SKM-1 treated with dmso at 0.1 percent for 144 hours (cell line): ENCODE results near the gene FANCD2.
"Not testable (repeated sequence)": the region's sequence is repeated elsewhere in the genome, so short reads cannot be mapped to it uniquely, and the experiment has no call there.

Experiments used
- DNase-seq: peaks from one replicate; lab custom pipeline; 2025; ENCODE audit not compliant: unreplicated experiment; lab: John Stamatoyannopoulos, UW

FANCD2 gene

DNA sequence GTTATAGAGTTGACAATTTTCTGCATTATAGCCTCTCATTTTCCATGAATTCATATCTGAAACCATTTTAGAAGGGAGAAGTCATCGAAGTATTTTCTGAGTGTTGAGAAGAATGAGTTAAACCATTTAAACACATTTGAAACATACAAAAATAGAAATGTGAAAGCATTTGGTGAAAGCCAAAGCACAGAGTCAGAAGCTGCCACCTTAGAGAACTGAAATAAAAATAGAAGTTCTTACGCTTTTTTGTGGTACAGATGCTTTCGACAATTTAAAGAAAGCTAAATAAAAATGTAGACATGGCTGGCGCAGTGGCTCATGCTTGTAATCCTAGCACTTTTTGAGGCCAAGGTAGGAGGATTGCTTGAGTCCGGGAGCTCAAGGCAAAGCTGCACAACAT is 72.8 kb downstream of the FANCD2 start:
- no peak for DNase-seq

DNA sequence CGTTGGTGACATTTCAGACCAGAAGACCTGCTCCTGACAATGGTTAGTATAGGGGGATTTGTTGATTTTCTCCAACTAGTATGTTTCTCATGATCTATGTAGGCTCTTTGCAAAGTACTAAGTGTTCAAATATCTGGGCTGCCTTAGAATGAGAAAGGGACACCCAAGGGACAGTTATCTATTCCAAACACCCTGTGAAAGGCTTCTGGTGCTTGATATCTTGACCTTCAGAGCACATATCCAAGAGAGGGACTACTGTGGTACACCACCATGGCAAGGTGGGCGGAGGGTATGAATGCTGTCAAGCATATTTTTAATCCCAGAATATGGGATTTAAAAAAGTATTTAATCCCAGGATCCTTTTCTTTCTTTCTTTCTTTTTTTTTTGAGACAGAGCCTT is 80.7 kb downstream of the FANCD2 start:
- DNase-seq, result no peak

DNA sequence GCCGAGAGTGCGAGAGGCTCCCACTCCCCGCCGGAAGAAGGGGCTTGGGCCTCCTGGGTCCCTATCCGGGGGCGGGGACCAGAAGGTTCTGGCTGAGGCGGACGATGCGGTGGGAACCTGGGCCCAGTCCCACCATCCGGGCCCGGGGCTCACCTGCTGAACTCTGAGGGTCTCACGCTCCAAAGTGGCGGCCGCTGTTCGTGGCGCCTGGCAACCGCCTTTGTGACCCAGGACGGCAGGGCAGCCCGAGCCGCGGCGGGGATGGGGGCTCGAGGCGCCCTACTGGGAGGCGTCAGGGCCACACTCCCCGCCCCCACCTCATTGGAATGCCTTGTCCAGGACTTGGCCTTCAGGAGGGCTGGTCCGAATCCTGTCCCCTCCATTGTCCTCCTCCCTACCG is 81.9 kb downstream of the FANCD2 start, which contains the start of gene FANCD2OS:
FANCD2OS (minus strand) TSS at position 165 of the 400 bp plus-strand sequence. CDS start 3,481 bp downstream, outside the sequence.
- no peak for DNase-seq

DNA sequence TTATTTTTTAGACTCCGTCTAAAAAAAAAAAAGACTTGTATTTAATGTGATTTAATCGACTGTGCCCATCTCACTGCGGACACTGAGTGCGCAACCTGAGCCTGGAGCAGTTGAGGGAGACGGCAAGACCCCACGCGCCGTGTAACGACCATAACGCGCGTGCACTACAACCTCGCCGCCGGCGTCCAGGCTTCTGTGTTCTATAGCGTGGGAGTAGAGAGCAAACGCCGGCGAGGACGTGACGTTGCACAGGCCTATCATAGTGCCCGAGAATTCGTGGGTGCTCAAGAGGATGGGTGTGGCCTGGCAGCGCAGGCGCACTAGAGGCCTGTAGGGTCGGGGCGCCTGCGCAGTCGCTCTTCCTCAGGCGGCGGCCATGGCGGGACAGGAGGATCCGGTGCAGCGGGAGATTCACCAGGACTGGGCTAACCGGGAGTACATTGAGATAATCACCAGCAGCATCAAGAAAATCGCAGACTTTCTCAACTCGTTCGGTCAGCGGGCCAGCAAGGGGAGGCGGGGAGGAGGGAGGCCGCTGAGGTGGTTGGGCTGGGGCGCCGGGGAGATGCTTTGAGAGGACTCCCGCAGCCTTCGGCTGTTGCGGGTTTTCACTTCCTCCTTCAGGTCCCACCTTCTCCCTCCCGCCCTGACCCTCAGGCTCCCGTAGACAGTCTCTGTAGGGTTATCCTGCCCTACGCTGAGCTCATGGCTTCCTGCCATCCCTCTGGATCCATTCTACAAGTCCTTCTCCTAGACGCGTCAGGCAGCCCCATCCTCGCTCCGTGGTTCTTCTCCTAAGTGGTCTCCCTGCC is 89.3 kb downstream of the FANCD2 start, which contains the start of gene BRK1:
BRK1 (plus strand) TSS at position 350 of the 812 bp plus-strand sequence; CDS start at position 377, 27 bp downstream.
- peak; percentile 97 for DNase-seq

DNA sequence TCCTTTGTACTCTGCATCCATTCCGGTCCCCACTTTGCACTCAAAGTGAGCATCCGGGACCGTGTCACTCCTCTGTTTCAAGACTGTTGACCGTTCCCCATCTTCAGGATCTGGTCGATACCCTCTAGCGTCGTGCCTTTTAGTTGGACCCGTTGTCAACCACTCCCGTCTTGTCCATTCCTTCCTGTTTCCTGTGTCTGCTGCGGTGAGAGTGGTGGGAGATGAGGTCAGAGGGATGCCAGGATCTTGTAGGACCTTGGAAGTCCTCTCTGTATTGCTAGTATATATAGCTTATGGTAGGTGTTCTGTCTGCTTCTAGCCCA is 89.9 kb downstream of the FANCD2 start:
- DNase-seq, result peak; percentile 32

DNA sequence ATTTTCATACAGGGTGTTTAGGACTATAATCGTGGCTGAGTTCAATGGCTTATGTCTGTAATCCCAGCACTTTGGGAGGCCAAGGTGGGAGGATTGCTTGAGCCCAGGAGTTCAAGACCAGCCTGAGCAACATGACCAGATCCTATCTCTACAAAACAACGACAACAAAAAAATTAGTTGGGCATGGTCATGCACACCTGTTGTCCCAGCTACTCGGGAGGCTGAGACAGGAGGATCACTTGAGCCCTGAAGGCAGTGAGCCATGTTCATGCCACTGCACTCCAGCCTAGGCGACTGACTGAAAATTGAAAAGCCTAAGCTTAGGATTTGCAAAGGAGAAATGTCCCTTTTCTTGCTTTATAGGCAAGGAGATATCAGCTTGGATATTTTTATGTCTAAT is 90.7 kb downstream of the FANCD2 start:
- no peak for DNase-seq

DNA sequence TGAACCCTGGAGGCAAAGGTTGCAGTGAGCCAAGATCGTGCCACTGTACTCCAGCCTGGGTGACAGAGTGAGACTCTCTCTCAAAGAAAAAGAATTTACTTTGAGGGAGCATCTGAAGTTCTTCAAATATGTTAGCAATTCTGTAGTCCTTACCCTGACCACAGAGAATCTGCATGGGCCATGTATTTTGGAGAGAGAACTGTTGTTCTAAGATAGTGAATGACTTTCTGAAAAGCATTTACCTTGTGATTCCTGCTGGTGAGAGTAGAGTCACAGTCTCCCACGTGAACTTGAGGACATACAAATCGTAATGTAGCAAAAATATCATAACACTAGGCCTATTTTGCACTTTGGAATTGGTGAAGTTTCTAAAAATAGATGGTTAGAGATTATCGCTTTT is 93.1 kb downstream of the FANCD2 start:
- DNase-seq, result no peak

DNA sequence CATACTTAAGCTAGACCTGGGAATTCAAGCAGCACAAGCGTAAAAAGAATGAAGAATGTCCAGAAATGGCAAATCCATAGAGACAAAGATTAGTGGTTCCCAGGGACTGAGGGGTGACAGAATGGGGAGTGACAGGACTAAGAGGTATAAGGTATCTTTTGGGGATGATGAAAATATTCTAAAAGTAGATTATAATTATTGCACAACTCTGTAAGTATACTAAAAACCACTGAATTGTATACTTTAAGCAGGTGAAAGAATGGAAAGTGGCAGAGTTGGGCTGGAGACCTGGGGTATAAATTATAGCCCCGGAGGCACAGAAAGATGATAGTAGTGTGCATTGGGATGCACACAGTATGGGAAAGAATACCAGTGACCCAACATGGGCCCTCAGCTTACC is 94.8 kb downstream of the FANCD2 start:
- DNase-seq, result no peak

DNA sequence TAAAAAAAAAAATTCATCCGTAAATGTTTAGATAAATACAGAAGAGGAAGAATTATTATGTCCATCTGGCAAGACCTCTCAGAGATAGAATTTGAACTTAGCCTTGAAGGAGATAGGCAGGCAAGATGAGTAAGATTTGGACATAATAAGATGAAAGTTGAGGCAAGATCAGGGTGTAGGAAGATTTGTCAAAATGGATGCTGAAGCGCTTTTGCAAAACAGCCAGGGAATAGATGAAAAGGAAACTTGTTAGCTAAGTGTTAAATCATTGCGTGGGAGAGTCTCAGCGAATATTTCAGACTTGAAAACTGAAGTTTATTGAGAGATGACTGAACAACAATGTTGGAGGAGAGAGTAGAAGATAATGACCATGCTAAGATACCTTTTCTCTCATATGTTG is 96.5 kb downstream of the FANCD2 start:
- DNase-seq, result no peak

DNA sequence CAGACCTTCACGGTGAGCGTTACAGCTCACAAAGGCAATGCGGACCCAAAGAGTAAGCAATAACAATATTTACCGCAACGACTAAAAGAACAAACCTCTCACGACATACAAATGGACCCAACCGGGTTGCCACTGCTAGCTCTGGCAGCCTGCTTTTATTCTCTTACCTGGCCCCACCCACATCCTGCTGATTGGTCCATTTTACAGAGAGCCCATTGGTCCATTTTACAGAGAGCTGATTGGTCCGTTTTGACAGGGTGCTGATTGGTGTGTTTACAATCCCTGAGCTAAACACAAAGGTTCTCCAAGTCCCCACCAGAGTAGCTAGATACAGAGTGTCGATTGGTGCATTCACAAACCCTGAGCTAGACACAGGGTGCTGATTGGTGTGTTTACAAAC is 109.6 kb downstream of the FANCD2 start:
- not testable (repeated sequence) for DNase-seq

DNA sequence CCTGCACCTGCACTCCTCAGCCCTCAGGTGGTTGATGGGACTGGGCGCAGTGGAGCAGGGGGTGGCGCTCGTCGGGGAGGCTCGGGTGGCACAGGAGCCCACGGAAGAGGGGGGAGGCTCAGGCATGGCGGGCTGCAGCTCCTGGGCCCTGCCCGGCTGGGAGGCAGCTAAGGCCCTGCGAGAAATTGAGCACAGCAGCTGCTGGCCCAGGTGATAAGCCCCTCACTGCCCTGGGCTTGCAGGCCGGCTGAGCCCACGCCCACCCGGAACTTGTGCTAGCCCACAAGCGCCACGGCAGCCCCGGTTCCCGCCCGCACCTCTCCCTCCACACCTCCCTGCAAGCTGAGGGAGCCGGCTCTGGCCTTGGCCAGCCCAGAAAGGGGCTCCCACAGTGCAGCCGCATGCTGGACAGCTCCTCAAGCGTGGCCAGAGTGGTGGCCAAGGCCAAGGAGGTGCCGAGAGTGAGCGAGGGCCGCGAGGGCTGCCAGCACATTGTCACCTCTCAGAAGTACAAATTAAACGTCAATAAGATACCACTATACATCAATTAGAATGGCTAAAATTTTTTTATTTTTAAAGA is 110.3 kb downstream of the FANCD2 start:
- no peak for DNase-seq

DNA sequence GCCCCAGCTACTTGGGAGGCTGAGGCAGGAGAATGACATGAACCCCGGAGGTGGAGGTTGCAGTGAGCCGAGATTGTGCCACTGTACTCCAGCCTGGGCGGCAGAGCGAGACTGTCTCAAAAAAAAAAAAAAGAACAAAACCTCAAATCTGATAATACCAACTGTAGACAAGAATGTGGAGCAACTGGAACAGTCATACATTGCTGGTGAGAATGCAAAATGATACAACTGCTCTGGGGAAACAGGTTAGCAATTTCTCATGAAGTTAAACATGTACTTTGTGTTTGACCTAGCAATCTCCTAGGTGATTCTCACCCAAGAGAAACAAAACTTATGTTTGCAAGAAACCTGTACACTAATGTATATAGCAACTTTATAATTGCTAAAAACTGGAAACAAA is 110.9 kb downstream of the FANCD2 start:
- no peak for DNase-seq

DNA sequence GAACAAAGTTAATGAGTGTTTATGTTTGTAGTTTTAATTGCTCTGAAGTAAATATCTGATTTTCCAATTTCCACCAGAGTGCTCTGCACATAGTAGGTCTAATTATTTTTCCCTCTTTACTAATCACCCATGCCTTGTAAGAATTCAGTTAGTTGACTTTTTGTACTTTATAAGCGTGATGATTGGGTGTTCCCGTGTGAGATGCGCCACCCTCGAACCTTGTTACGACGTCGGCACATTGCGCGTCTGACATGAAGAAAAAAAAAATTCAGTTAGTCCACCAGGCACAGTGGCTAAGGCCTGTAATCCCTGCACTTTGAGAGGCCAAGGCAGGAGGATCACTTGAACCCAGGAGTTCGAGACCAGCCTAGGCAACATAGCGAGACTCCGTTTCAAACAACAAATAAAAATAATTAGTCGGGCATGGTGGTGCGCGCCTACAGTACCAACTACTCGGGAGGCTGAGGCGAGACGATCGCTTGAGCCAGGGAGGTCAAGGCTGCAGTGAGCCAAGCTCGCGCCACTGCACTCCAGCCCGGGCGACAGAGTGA is 114.8 kb downstream of the FANCD2 start:
- no peak for DNase-seq

DNA sequence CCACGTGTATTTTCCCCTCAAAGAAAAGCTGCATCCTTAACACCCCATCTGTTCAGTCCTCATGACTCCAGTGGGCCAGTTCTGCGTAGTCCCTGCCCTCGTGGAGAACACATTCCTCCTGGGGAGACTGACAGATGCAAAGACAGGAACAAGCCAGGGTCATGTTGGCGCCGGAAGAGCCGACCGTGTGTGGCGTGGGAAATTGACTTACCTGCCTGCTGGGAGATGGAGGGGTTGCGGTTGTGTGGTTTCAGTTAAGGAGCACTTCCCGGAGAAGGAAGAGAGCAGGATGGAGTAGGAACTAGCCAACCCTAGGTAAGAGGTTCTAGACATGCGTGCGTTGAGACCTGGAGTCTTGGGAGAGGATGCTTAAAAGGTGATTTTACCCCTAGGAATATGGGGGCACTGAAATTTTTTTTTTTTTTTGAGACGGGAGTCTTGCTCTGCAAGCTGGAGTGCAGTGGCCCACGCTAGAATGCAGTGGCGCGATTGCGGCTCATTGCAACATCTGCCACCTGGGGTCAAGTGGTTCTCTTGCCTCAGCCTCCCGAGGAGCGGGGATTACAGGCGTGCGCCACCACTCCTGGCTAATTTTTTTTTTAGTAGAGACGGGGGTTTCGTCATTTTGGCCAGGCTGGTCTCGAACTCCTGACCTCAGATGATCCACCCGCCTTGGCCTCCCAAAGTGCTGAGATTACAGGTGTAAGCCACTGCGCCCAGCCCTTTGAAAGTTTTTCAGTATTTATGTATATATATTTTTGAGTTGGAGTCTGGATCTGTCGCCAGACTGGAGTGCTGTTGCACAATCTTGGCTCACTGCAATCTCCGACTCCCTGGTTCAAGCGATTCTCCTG is 116.7 kb downstream of the FANCD2 start:
- DNase-seq, result no peak

DNA sequence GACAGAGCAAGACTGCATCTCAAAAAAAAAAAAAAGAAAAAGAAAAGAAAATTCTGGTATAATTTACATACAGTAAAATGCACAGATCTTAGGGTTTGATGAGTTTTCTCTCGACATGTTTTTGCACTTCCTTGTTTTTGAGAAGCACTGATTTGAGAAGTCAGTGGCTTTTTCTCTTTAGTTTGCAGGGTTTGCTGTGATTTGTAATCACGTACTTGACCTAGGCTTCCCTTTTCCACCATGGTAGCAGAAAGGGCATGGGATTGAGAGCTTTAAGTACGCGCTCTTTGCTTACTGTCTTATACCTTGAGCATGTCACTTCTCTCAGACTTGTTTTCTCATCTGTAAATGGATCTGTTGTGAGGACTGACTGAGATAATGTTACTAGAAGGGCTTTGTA is 119.4 kb downstream of the FANCD2 start:
- peak; percentile 19 for DNase-seq

DNA sequence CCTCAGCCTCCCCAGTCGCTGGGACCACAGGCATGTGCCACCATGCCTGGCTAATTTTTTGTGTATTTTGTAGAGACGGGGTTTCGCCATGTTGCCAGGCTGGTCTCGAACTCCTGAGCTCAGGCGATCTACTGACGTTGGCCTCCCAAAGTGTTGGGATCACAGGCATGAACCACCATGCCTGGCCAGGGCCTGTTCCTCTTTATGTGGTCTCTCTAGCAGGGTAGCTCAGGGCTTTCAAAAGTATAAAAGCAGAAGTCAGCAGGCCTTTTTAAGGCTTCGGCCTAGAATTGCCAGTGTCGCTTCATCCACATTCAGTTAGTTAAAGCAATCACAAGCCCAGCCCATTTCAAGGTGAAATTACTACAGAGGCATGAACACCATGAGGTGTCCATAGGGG is 123.0 kb downstream of the FANCD2 start:
- peak; percentile 75 for DNase-seq

DNA sequence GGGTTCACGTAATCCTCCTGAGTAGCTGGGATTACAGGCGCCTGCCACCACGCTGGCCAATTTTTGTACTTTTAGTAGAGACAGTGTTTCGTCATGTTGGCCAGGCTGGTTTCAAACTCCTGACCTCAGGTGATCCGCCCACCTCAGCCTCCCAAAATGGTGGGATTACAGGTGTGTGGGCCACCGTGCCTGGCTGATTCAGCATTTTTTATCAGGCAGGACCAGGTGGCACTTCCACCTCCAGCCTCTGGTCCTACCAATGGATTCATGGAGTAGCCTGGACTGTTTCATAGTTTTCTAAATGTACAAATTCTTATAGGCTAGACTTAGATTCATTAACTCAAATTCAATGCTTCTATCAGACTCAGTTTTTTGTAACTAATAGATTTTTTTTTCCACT is 124.8 kb downstream of the FANCD2 start:
- no peak for DNase-seq
